GM19043 (cell line): ENCODE results near the gene ANO7.

Experiments
- ATAC-seq: cut with Tn5 transposase; IDR thresholded peaks from one replicate; pipeline ENCODE4 v1.9.1; 2021; ENCODE audit warnings: low read depth; ENCODE audit not compliant: unreplicated experiment

ANO7 gene

GRCh38 chr2:241204490-241204889 is 16.0 kb downstream of the ANO7 start:
- ATAC-seq: no peak

GRCh38 chr2:241205086-241205485 is 16.6 kb downstream of the ANO7 start:
- no peak for ATAC-seq

GRCh38 chr2:241207151-241207550 is 18.7 kb downstream of the ANO7 start:
- ATAC-seq: no peak

GRCh38 chr2:241207641-241208040 is 19.2 kb downstream of the ANO7 start:
- no peak for ATAC-seq

GRCh38 chr2:241208058-241208457 is 19.6 kb downstream of the ANO7 start:
- no peak for ATAC-seq

- ATAC-seq: no peak
Observed at GRCh38 chr2:241209271-241209670, 20.8 kb downstream of the ANO7 start.

- no peak for ATAC-seq
Observed at GRCh38 chr2:241211276-241211675, 22.8 kb downstream of the ANO7 start.

GRCh38 chr2:241213041-241213440 is 24.6 kb downstream of the ANO7 start:
- no peak for ATAC-seq

GRCh38 chr2:241213567-241213966 is 25.1 kb downstream of the ANO7 start:
- no peak for ATAC-seq

GRCh38 chr2:241214209-241214608 is 25.7 kb downstream of the ANO7 start:
- no peak for ATAC-seq

- no peak for ATAC-seq
Observed at GRCh38 chr2:241214766-241215165, 26.3 kb downstream of the ANO7 start.

- ATAC-seq: no peak
Observed at GRCh38 chr2:241215421-241215820, 26.9 kb downstream of the ANO7 start.

GRCh38 chr2:241216211-241216761 is 27.8 kb downstream of the ANO7 start:
- no peak for ATAC-seq

GRCh38 chr2:241217320-241218031 is 29.0 kb downstream of the ANO7 start:
- ATAC-seq: peak; percentile 58

GRCh38 chr2:241218131-241219029 is 29.9 kb downstream of the ANO7 start:
- no peak for ATAC-seq

- ATAC-seq: no peak
Observed at GRCh38 chr2:241219030-241219382, 30.5 kb downstream of the ANO7 start.

GRCh38 chr2:241219856-241220356 is 31.4 kb downstream of the ANO7 start:
- no peak for ATAC-seq

- no peak for ATAC-seq
Observed at GRCh38 chr2:241223211-241224017, 34.9 kb downstream of the ANO7 start.

GRCh38 chr2:241224018-241224850 is 35.8 kb downstream of the ANO7 start:
- ATAC-seq: no peak
